Fibroblast of the conjunctiva (primary cell): ENCODE data around the gene ZNF469.

Experiments
- DNase-seq: peaks from one replicate; pipeline ENCODE4 v3.0.0-alpha.2; 2010; ENCODE audit warnings: low read depth

ZNF469 gene

DNA sequence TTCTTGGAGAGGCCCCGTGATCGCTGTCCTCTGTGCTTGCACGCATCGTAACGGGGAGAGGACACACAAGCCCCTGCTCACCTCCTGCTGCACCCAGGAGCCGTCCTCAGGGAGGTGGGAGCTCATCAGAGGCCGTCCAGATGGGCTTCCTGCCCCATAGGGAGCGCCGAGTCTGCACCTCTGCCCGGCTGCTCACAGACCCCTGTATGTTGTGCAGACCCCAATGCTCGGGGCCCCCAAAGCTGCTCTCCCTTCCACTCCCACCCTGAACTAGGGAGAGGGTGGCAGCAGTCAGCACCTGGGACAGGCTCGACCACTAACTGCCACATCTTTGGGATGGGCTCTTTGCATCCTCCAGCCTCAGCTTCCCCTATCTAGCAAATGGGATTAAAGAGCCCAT, 4.4 kb upstream of the ZNF469 start:
- DNase-seq = no peak

DNA sequence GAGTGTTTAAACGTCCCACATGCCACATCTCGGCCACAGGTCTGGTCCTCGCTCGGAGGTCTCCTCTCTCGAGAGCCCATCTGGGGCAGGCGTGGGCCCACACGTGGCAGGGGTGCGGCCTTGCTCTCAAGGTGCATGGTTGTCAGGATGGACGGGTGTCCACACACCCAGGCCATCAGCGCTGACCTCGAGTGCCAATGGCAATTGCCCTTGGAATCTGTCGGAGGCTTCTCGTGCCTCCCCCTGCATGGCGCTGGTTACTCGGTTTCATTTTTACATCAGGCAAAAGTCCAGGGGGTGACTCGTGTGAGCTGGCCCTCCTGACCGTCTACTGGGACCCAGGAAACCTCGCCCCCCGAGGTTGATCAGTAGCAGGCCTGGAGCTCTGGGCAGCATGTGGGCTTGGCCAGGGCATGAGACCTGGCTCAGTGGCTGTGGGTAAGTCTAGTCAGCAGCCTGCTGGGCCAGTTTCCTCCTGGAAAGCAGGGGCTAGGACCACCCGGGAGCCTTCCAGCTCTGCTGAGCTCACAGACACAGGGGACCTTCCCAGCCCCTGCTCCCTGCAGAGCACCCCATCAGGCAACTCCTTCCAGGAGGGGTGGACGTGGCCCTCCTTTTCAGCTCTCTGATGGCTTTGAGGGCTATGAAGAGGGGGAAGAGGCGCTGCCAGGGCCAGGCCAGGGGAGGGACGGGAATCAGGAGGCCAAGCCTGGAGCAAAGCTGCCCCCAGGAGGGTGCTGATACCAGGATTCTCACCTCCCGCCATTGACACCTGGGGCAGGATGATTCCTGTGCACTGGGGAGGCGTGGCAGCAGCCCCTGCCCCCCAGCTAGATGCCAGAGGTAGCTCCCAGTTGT, 3.7 kb upstream of the ZNF469 start:
- no peak for DNase-seq

GRCh38 chr16:88379694-88380040, 3.1 kb upstream of the ZNF469 start:
- DNase-seq = no peak

DNA sequence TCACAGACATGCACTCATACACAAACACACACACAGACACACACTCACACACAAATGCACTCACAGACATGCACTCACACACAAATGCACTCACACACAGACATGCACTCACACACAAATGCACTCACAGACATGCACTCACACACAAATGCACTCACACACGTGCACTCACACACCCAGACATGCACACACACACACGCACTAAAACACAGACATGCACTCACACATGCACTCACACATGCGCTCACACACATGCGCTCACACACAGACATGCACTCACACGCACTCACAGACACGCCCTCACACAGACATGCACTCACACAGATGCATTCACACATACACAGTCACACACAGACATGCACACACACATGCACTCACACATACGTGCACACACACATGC, 2.7 kb upstream of the ZNF469 start:
- no peak for DNase-seq

DNA sequence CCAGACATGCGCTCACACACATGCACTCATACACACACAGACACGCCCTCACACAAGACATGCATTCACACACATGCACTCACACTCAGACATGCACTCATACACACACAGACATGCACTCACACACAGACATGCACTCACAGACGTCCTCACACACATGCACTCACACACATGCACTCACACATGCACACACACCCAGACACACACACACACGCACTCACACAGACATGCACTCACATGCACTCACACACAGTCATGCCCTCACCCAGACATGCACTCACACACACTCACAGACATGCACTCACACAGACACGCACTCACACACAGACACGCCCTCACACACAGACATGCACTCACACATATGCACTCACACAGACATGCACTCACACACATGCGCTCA, 2.1 kb upstream of the ZNF469 start:
- DNase-seq = no peak

- DNase-seq = no peak
Measured at GRCh38 chr16:88381820-88382451, 823 bp upstream of the ZNF469 start.

GRCh38 chr16:88383401-88384221, 852 bp downstream of the ZNF469 start:
- DNase-seq = no peak

GRCh38 chr16:88384222-88385111, 1.7 kb downstream of the ZNF469 start:
- DNase-seq = no peak

- DNase-seq = no peak
Measured at GRCh38 chr16:88385112-88385594, 2.4 kb downstream of the ZNF469 start.

DNA sequence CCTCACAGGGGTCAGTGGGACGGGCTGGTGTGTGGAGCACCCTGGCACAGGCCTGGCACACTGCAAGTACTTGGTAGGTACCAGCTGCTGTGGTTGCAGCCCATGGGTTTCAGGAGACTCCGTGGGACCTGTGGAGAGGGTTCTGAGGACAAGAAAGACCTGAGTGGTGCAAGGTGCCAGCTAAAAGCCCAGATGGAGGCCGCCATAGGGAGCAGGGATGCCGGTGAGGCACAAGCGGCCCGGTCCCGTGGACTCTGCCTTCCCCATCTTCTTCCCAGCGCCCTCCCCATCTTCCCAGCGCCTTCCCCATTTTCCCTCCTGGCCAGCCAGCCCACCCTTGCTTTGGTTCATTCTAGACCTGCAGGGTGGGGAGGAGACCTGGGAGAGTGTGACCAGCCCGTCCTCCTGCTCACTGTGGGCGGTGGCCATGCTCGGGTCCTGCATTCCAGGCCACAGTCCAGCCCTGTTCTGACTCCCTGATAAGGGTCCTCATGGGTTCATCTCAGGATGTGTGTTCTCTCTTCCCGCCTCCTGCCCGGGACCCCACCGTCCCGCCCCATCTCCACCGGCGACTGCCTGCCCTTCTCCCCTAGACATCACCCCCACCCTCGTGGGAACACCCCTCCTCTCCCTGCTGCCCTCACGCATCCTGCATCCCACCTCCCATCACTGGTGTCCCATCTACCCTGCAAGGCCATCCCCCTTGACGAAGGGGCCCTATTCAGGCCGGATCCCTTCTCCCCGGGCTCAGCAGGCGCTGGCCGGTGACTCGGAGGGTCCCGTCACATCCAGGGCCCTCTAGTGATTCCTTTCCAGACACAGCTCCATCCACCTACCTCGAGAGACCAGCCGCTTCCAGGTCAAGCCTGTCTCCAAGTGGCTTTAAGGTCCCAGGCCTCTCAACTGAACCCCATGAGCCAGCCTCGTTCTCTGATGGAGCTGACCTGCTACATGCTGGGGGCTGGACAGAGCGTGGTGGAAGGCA, 3.4 kb downstream of the ZNF469 start:
- DNase-seq = no peak

- DNase-seq = no peak
Measured at GRCh38 chr16:88387180-88387765, 4.5 kb downstream of the ZNF469 start.

- no peak for DNase-seq
Measured at GRCh38 chr16:88387941-88388627, 5.3 kb downstream of the ZNF469 start.

- DNase-seq = no peak
Measured at GRCh38 chr16:88389191-88389590, 6.4 kb downstream of the ZNF469 start.

GRCh38 chr16:88389621-88390160, 6.9 kb downstream of the ZNF469 start:
- no peak for DNase-seq

GRCh38 chr16:88390265-88390664, 7.5 kb downstream of the ZNF469 start:
- DNase-seq = no peak

GRCh38 chr16:88390735-88391134, 8.0 kb downstream of the ZNF469 start:
- DNase-seq = no peak

GRCh38 chr16:88391144-88391850, 8.5 kb downstream of the ZNF469 start:
- no peak for DNase-seq

GRCh38 chr16:88392111-88392510, 9.4 kb downstream of the ZNF469 start:
- DNase-seq = no peak

DNA sequence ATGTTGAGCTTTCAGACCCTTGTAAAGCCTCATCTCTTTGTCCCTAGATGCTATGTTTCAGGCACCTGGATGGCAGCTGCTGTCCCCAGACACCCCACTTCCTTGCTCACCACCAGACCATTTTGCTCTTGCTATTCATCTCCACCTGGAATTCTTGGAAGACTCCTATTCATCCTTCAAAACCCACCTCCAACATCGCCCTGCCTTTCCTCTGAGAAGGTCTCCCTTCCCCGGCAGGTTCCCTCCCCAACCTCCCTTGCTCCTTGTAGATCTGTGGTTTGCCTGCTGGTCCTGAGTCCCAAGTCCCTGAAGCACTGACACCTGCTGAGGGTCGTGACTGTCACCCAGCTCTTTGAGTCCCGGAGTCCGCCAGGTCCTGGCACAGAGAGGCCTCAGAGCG, 9.9 kb downstream of the ZNF469 start:
- DNase-seq = no peak
